LNCAP (cell line): ENCODE data around the gene ZC3H12D.

Source experiments
- TF ChIP-seq, protein P1 (sequence below): fragments of 450-650 bp; IDR thresholded peaks from 2 replicates; pipeline ENCODE4 v1.5.1; 2017; ENCODE audit warnings: mild to moderate bottlenecking

Gene ZC3H12D

DNA sequence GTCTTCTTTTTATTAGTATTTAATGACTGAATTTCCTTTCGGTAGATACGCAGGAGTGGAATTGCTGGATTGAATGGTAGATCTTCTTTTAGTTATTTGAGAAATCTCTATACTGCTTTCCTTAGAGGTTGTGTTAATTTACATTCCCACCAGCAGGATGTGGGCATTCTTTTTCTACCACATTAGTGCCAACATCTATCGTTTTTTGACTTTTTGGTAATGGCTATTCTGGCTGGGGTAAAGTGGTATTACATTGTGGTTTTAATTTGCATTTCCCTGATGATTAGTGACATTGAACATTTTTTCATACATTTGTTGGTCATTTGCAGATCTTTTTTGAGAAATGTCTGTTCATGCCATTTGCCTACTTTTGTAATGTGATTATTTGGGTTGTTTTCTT lies 47.6 kb downstream of the ZC3H12D start:
- TF ChIP-seq, protein P1, sequence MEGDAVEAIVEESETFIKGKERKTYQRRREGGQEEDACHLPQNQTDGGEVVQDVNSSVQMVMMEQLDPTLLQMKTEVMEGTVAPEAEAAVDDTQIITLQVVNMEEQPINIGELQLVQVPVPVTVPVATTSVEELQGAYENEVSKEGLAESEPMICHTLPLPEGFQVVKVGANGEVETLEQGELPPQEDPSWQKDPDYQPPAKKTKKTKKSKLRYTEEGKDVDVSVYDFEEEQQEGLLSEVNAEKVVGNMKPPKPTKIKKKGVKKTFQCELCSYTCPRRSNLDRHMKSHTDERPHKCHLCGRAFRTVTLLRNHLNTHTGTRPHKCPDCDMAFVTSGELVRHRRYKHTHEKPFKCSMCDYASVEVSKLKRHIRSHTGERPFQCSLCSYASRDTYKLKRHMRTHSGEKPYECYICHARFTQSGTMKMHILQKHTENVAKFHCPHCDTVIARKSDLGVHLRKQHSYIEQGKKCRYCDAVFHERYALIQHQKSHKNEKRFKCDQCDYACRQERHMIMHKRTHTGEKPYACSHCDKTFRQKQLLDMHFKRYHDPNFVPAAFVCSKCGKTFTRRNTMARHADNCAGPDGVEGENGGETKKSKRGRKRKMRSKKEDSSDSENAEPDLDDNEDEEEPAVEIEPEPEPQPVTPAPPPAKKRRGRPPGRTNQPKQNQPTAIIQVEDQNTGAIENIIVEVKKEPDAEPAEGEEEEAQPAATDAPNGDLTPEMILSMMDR = no peak

DNA sequence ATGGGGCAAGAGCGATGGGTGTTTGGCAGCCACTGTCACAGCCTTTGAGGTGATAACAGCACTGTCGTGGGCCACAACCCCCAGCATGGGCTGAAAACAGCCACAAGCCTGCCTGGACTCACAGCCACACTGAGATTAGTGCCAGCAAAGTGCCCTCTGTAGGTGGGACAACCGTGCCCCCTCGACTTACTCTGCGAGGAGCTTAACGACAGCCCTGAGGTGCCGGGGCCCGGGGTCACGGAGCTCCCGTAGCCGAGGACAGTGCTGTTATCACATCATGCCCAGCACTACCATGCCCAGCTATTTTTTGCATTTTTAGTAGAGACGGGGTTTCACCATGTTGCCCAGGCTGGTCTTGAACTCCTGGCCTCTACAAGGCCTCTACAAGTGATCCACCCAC lies 48.2 kb downstream of the ZC3H12D start:
- TF ChIP-seq, protein P1 = no peak

DNA sequence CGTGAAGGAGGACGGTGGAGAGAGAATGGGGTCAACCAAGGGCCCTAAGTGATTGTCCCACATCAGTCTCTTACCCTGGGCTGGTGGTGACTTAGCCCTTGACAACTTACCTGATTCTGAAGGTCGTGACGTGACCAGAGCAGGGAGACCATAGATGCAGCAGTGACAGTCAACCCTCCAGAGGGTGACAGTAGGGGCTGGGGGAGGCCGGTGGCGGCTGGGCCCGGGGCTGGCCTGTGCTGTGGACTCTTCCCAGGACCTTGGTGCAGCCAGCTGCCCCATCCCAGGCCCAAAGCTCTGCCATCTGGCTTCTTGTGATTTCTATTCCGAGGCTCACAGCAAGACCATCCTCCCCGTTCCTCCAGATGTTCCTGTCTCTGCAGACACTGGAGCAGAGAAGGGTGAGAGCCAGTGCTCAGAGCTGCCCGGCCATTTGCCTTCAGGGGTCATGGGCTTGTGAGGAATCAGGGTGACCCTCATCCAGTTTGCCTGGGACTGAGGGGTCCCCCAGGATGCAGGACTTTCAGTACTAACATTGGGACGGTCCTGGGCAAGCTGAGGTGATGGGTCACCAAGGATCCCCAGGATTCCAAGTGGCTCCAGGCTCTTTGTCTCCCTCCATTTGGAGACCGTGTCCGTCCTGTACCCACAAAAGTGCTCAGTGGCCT lies 48.8 kb downstream of the ZC3H12D start:
- TF ChIP-seq, protein P1 = no peak

DNA sequence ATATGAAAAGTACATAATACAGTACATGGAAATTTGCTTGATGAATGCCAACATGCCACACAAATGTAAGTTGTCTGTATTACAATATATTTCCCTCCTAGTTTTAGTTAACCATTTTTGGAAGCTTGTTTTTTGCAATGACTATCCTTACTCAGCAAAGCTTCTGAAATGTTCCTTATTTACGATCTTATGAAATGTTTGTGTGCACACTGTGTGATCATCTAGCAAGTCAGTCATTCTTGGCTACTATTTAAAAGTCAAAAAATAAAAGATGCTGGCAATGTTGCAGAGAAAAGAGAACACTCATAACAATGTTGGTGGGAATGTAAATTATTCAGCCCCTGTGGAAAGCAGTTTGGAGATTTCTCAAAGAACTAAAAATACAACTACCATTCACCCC lies 50.9 kb downstream of the ZC3H12D start:
- TF ChIP-seq, protein P1 = no peak

DNA sequence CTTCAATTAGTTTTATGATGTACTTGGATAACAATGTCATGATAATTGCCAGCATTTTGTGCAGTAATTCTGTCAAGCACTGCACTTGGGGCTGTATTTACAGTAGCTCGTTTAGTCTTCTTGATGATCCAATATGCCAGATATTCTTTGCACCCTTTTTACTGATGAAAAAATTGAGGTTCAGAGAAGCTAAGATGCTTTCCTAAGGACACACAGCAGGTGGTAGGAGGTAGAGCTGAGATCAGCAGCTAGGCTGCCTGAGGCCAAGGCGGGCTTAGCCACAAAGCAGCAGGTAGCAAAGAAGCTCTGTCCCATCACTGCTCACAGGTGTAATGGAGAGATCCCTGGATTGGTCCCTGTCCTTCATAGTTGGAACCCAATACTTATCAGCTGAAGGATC lies 51.4 kb downstream of the ZC3H12D start:
- TF ChIP-seq, protein P1 = no peak

DNA sequence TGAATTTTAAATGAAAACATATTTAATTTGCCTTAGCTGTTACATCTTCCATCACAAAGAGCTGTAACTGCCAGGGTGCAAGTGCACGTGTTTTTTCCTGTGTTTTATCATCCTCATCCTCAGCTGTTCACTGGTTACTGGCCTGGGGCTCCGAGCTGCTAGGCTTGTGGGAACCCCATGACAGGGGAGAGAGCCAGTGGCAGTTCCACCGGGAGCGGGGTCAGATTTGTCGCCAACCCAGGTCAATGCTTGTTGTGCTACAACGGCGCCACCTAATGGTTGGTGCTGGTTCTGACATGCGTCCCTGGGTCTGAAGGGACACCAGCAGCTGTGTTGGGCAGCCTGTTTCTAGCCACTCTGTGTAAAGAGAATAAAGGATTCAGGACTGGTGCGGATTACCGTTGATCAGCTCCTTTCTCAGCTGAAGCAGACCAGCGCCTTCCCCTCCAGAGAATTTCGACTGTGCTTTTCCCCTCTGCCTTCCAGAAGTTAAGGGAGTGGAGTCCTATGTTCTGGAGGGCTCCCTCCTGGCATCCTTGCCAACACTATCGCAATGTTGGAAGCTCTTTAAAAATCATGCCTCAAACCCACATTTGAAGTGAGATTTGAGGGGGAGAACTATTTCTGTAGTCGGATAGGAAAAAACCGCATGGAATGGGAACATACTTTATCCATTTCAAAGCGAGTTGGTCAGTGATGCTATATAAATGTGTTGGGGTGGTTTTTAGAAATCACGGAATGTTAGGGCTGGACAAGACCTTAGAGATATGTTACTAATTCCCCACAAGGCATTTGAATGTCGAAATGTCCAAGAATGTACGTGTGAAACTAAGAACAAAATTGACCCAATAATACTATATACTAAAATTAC lies 52.7 kb downstream of the ZC3H12D start:
- TF ChIP-seq, protein P1 = peak; percentile 91

DNA sequence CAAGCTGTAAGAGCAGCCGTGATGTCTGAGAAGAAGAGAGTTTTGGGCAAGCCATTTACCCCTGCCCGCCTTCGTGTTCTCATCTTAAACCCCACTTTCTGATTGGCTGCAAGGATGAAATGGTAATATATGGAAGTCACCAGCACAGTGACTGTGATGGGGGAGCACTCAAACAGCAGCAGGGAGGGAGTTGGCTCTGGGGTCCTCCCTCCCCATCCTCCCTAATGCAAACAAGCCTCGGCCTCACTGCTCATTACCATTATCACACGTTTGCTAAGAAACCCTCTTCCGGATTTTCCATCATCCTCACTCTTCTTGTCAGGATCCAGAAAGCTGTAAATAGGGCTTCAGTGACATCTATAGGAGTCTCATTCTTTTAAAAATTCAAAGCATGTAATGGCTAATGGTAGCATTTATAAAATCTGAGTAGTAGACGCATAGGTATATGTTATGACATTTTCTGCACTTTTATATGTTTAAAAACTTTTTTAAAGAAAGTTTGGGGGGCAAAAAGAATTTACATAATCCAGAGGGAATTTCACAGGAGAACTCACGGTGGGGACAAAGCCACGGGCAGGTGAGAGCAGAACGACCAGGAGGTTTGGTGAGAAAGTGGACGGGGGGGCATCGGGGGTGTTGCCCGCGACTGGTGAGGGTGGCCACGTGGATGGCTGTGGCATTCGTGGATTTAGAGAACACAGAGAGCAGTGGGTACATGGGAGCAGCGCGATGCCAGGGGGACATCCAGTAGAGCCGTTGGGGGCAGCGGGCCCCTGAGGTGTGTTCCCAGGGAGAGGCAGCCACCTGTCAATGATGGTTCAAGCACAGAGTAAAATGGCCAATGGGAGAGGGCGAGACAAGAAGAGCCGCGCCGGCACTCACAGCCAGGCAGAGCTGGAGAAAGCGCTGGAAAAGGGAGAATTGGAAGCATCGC lies 55.1 kb downstream of the ZC3H12D start:
- TF ChIP-seq, protein P1 = no peak
